ENCODE results near the gene RAB11FIP2.

Gene RAB11FIP2

GRCh38 chr10:118046395-118047156, at the start of gene RAB11FIP2 (continued):
- TF ChIP-seq ZNF692 (tag by site-specific recombination; IDR thresholded peaks at IDR 0.05) (peak; percentile 68; the same call in 1 of the 2 replicates), ZNF2 (tag by site-specific recombination; IDR thresholded peaks at IDR 0.05) (peak; percentile 47)
- TF ChIP-seq, protein P1, sequence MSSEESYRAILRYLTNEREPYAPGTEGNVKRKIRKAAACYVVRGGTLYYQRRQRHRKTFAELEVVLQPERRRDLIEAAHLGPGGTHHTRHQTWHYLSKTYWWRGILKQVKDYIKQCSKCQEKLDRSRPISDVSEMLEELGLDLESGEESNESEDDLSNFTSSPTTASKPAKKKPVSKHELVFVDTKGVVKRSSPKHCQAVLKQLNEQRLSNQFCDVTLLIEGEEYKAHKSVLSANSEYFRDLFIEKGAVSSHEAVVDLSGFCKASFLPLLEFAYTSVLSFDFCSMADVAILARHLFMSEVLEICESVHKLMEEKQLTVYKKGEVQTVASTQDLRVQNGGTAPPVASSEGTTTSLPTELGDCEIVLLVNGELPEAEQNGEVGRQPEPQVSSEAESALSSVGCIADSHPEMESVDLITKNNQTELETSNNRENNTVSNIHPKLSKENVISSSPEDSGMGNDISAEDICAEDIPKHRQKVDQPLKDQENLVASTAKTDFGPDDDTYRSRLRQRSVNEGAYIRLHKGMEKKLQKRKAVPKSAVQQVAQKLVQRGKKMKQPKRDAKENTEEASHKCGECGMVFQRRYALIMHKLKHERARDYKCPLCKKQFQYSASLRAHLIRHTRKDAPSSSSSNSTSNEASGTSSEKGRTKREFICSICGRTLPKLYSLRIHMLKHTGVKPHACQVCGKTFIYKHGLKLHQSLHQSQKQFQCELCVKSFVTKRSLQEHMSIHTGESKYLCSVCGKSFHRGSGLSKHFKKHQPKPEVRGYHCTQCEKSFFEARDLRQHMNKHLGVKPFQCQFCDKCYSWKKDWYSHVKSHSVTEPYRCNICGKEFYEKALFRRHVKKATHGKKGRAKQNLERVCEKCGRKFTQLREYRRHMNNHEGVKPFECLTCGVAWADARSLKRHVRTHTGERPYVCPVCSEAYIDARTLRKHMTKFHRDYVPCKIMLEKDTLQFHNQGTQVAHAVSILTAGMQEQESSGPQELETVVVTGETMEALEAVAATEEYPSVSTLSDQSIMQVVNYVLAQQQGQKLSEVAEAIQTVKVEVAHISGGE (tag by site-specific recombination; conservative IDR thresholded peaks at IDR 0.05; ENCODE audit: low read depth), result peak; percentile 30; the same call in 1 of the 2 replicates

DNA sequence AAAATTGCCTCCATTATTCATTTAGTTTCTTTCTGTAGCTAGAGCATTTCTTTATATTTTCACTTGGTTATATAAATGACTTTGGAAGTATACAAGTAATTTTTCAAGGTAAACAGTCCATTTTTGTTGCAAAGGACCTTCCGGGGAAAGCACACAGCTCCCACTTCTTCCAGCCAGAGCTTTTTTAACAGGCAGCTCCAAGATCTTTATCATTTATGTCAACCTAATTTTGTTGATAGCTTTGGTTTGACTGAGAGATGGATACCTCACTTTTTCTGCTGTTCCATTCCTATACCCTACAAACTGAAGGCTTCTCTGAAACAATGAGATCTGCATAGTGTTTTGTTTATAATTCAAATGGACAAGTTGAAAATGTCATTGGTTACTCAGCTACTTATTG, 49.3 kb upstream of the RAB11FIP2 start:
- CTCF ChIA-PET, result interaction anchor here (1.8 kb wide), 1 partner anchor 10 kb away, joined by 5 read pairs; no protein-coding TSS in a partner anchor
- no peak overlapping the region for H3K4me3 ChIP-seq (ENCODE audit: low read depth, low read length)

DNA sequence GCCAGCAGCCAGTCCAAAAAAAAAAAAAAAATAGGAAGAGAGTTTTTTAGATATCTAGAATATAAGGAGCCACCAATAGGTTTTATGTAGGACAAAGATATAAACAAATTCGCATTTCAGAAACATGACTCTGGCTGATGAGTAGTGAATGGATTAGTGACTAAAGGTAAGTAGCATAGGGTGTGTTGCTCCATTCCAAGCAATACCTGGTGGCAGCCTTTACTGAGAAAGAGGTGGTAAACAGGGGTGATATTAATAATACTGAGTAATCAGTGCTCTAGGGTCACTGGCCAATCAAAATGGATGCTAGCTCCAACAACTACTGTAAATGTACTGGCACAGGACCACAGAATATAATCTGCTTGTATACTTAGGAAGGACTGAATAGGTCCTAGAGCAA, 45.5 kb upstream of the RAB11FIP2 start:
- no peak overlapping the region for H3K27ac ChIP-seq (ENCODE audit: extremely low read depth, low read depth, low read length)
- TF ChIP-seq GLIS1 (tag by site-specific recombination; IDR thresholded peaks at IDR 0.05) (no peak), MEIS1 (CRISPR knock-in tag; IDR thresholded peaks at IDR 0.05; ENCODE audit: borderline replicate concordance) (no peak)
- H3K9me3 ChIP-seq (ENCODE audit: control insufficient read depth, insufficient read depth, low read depth, low read length), result no peaks in the 10 kb centered on the region
- H3K4me3 ChIP-seq (ENCODE audit: low read depth, low read length), result no peak overlapping the region
- H3K4me1 ChIP-seq (ENCODE audit: control insufficient read depth, insufficient read depth, low read length), result no peaks in the 10 kb centered on the region
- ChIA-PET CTCF (interaction anchor here (0.6 kb wide), 1 partner anchor 14 kb away, joined by 5 read pairs; no protein-coding TSS in a partner anchor), POLR2A (no interaction called here)
- no peaks in the 10 kb centered on the region for H3K36me3 ChIP-seq (ENCODE audit: control insufficient read depth in 2 of 2, insufficient read depth in 1 of 2, low read length in 2 of 2)

More for the DNA sequence above, 49.3 kb upstream of the RAB11FIP2 start:
- Histone ChIP-seq H3K36me3 (ENCODE audit: control insufficient read depth in 2 of 2, insufficient read depth in 1 of 2, low read length in 2 of 2) (no peaks in the 10 kb centered on the region), H3K4me1 (ENCODE audit: control insufficient read depth, insufficient read depth, low read length) (no peaks in the 10 kb centered on the region), H3K9me3 (ENCODE audit: control insufficient read depth, insufficient read depth, low read depth, low read length) (no peaks in the 10 kb centered on the region), H3K27ac (ENCODE audit: extremely low read depth, low read depth, low read length) (no peak overlapping the region)
- TF ChIP-seq ZNF211 (tag by site-specific recombination; IDR thresholded peaks at IDR 0.05; ENCODE audit: low read depth), result no peak
- TF ChIP-seq FEZF1 (tag by site-specific recombination; IDR thresholded peaks at IDR 0.05), result no peak
- TF ChIP-seq ZNF184 (tag by site-specific recombination; IDR thresholded peaks at IDR 0.05), result no peak
- no peak for TF ChIP-seq ZNF133 (tag by site-specific recombination; IDR thresholded peaks at IDR 0.05)
- TF ChIP-seq HOXA7 (CRISPR knock-in tag; IDR thresholded peaks at IDR 0.05; ENCODE audit: borderline replicate concordance), result no peak
- TF ChIP-seq, protein P2, sequence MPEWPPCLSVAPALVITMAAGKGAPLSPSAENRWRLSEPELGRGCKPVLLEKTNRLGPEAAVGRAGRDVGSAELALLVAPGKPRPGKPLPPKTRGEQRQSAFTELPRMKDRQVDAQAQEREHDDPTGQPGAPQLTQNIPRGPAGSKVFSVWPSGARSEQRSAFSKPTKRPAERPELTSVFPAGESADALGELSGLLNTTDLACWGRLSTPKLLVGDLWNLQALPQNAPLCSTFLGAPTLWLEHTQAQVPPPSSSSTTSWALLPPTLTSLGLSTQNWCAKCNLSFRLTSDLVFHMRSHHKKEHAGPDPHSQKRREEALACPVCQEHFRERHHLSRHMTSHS (tag by site-specific recombination; IDR thresholded peaks at IDR 0.05), result no peak
- no peak for TF ChIP-seq ZNF140 (tag by site-specific recombination; IDR thresholded peaks at IDR 0.05)
- no peak for TF ChIP-seq ZNF2 (tag by site-specific recombination; IDR thresholded peaks at IDR 0.05)
- TF ChIP-seq ZNF324 (tag by site-specific recombination; IDR thresholded peaks at IDR 0.05), result no peak
- POLR2A ChIA-PET, result no interaction called here

GRCh38 chr10:118080817-118081216, 34.1 kb upstream of the RAB11FIP2 start:
- no peak overlapping the region for H3K27ac ChIP-seq (ENCODE audit: extremely low read depth, low read depth, low read length)
- no peaks in the 10 kb centered on the region for H3K9me3 ChIP-seq (ENCODE audit: control insufficient read depth, insufficient read depth, low read depth, low read length)
- H3K36me3 ChIP-seq (ENCODE audit: control insufficient read depth in 2 of 2, insufficient read depth in 1 of 2, low read length in 2 of 2), result no peaks in the 10 kb centered on the region
- CTCF ChIA-PET, result interaction anchor here (0.6 to 0.7 kb wide), 3 partner anchors 21 to 378 kb away, joined by 3 to 5 read pairs (median 4); no protein-coding TSS in a partner anchor
- no peaks in the 10 kb centered on the region for H3K4me1 ChIP-seq (ENCODE audit: control insufficient read depth, insufficient read depth, low read length)
- POLR2A ChIA-PET, result no interaction called here
- no peak overlapping the region for H3K4me3 ChIP-seq (ENCODE audit: low read depth, low read length)
- TF ChIP-seq ZNF354C (tag by site-specific recombination; IDR thresholded peaks at IDR 0.05; ENCODE audit: borderline replicate concordance, low read depth) (no peak), ZNF548 (tag by site-specific recombination; IDR thresholded peaks at IDR 0.05) (no peak), ZBTB44 (tag by site-specific recombination; IDR thresholded peaks at IDR 0.05) (no peak), ZNF596 (tag by site-specific recombination; IDR thresholded peaks at IDR 0.05) (no peak)
